Astrocyte (in vitro differentiated cells and primary cell): ENCODE results near the gene OR8D1.

Experiments used
- CTCF ChIP-seq: IDR thresholded peaks from 2 replicates; pipeline ENCODE4 v1.5.1; 2011; ENCODE audit warnings: low read depth, mild to moderate bottlenecking, inconsistent platforms, low read length, moderate library complexity; ENCODE audit not compliant: insufficient read depth
- EZH2 ChIP-seq: IDR thresholded peaks from 2 replicates; pipeline ENCODE4 v1.6.1; 2012; ENCODE audit warnings: mild to moderate bottlenecking, low read length, inconsistent platforms; ENCODE audit not compliant: insufficient read depth

GRCh38 chr11:124320097-124320496 is 6.3 kb upstream of the OR8D1 start, which contains the start of gene OR8D2:
- TF ChIP-seq CTCF (no peak), EZH2 (no peak)
